GM06990 (cell line): ENCODE measurements around the gene ENOX1.

Experiments
- DNase-seq: peaks from one replicate; pipeline ENCODE4 v3.0.0-alpha.2; 2011; ENCODE audit not compliant: insufficient read length; ENCODE audit errors: extremely low read depth
- H3K27me3 ChIP-seq: replicated peaks from 2 replicates; pipeline ENCODE4 v1.6.0; 2011; ENCODE audit warnings: low read length; ENCODE audit not compliant: control insufficient read depth, insufficient read depth
- H3K36me3 ChIP-seq: 2 replicates; pipeline ENCODE4 v1.5.1; 2011; ENCODE audit warnings: low read length; ENCODE audit not compliant: control insufficient read depth, insufficient read depth
- H3K4me3 ChIP-seq: replicated peaks from 2 replicates; pipeline ENCODE4 v1.5.1; 2011; ENCODE audit warnings: low read depth, mild to moderate bottlenecking, control low read depth, low read length
- TF ChIP-seq, protein P1 (sequence below): IDR thresholded peaks from 2 replicates; pipeline ENCODE4 v1.5.1; 2011; ENCODE audit warnings: low read length, control low read depth, mild to moderate bottlenecking, inconsistent platforms; ENCODE audit not compliant: insufficient read depth, poor library complexity, severe bottlenecking

Gene ENOX1

DNA sequence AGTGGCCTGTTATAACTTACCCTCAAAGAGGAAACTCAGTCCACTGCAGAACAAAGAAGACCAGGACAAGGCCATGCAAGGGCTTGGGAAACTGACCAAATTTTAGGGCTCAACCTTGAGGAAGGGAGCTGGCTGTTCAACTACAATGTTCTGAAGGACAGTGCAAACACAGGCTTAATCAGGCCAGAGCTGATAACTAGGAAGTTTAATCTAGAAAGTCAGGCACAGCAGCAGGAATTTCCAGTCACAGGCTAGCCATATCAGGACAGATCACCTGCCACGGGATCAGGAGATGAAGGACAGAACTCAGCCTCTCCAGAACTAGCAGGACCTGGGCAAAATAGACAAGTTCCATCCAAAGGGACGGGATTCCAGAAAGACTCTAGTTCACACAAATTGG, 89.4 kb downstream of the ENOX1 start:
- TF ChIP-seq, protein P1, sequence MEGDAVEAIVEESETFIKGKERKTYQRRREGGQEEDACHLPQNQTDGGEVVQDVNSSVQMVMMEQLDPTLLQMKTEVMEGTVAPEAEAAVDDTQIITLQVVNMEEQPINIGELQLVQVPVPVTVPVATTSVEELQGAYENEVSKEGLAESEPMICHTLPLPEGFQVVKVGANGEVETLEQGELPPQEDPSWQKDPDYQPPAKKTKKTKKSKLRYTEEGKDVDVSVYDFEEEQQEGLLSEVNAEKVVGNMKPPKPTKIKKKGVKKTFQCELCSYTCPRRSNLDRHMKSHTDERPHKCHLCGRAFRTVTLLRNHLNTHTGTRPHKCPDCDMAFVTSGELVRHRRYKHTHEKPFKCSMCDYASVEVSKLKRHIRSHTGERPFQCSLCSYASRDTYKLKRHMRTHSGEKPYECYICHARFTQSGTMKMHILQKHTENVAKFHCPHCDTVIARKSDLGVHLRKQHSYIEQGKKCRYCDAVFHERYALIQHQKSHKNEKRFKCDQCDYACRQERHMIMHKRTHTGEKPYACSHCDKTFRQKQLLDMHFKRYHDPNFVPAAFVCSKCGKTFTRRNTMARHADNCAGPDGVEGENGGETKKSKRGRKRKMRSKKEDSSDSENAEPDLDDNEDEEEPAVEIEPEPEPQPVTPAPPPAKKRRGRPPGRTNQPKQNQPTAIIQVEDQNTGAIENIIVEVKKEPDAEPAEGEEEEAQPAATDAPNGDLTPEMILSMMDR: no peak
- DNase-seq: no peak
- no peaks in the 10 kb centered on the region for H3K27me3 ChIP-seq
- no peaks in the 10 kb centered on the region for H3K36me3 ChIP-seq
- H3K4me3 ChIP-seq: peak overlapping the region; percentile 41

DNA sequence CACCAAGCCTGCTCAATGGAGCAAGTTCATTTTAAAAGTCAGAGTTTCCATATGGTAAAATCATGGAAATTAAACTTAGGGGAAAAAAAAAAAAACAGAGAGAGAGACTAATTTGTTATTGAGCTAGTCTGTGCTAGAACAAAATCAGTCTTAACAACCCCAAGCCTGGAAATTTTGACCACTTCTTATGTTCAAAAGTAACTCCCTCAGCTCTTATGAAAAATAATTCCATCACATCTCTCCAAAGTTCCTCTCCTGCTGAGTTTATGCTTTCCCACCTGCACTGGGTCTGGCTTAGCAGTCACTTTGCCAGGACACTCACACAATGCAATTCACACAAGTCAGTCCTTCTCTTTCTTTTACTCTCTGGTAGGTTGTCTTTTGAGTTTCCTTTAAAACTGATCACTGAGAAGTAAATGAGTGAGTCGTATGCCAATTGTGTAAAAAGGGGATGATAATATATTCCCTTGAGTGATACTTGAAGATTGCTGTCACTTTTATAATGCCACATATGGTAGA, 92.6 kb downstream of the ENOX1 start:
- no peak for DNase-seq
- Histone ChIP-seq H3K36me3 (no peaks in the 10 kb centered on the region), H3K4me3 (no peak overlapping the region), H3K27me3 (no peaks in the 10 kb centered on the region)
- TF ChIP-seq, protein P1: no peak

DNA sequence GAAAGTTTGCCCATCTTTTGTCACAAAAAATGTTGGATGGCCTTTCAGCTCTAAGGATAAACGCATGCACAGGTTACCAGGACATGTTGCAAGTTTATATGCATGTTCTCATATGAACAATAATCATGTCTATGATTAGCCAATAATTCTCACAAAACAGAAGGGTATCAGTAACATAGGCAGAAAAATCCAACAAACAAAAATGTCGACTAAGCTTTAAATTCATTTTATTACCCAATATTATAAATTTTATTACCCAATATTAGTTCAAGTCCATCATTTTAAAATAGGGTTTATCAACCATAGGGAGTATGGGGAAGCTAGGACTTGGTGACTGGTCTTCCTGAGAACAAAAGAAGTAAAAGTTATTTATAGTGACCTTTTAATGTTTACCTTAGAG, 93.1 kb downstream of the ENOX1 start:
- Histone ChIP-seq H3K4me3 (no peak overlapping the region), H3K27me3 (no peaks in the 10 kb centered on the region), H3K36me3 (no peaks in the 10 kb centered on the region)
- TF ChIP-seq, protein P1: no peak
- DNase-seq: no peak

DNA sequence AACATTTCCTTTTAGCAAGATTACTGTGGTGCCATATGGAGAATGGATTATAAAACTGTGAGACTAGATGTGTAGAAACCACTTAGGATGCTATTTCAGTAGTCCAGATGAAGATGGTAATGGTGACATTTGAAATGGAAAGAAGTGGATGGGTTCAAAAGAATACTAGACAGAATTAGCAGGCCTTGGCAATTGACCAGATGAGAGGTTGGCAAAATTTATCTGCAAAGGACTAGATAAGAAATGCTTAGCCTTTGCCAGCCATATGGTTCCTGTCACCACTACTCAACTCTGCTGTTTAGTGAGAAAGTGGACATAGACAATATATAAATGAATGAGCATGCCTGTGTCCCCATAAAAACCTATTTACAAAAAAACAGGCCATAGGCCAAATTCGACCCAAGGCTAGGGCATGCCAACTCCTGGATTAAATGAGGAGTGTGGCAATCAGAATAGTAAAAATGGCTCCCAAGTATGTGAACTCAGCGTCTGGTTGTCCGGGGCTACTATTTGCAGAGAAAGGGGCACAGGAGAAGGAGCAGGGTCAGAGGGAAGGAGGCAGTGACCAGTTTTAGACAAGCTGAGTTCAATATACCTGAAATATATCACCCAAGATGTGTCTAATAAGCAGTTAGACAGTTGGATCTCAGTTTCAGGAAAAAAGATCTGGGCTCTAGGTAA, 98.4 kb downstream of the ENOX1 start:
- DNase-seq: no peak
- H3K27me3 ChIP-seq: no peaks in the 10 kb centered on the region
- TF ChIP-seq, protein P1: no peak
- H3K36me3 ChIP-seq: no peaks in the 10 kb centered on the region
- H3K4me3 ChIP-seq: no peak overlapping the region

DNA sequence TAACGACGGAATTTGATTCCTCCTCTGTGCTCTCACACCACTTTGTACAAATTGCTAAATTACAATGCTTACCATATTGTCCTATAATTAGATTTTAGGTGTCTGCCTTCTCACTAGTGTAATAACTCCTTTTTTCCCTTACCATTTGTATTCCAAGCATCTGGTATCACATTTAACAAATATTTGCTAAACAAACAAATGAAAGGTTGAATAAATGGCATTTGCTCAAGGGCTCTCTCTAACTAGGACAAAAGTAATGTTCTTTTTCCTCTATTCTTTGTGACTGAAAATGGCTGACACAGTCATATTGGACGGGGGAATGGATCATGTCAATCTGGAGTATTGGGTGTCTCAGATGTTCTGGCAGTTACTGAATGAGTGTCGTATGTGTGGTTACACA, 99.7 kb downstream of the ENOX1 start:
- Histone ChIP-seq H3K27me3 (no peaks in the 10 kb centered on the region), H3K36me3 (no peaks in the 10 kb centered on the region), H3K4me3 (no peak overlapping the region)
- TF ChIP-seq, protein P1: no peak
- no peak for DNase-seq

DNA sequence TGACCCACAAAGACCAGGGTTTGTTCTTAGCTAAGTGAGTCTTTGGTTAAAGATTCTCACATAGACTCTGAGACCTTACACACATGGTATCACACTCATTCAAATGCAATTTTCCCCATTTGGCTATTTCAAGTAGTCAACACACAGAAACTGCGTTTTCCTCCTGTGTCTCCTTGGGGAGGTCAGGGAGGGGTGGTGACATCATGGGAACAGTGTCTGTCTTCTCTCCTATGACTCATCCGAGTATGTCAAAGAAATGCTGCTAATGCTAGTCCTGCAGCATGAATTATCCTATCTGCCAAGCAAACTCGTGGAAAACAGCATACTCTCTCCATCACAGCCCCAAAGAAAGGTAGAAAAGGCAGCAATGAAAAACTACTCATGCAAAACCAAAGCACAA, 100.2 kb downstream of the ENOX1 start:
- no peak overlapping the region for H3K4me3 ChIP-seq
- H3K27me3 ChIP-seq: no peaks in the 10 kb centered on the region
- no peak for DNase-seq
- no peaks in the 10 kb centered on the region for H3K36me3 ChIP-seq
- TF ChIP-seq, protein P1: no peak
